K562 (cell line): Measurements from ENCODE around the gene MALRD1. TPM values are rescaled to one million over a fixed set of nuclear protein-coding genes. Genes with fewer than 3 reads are reported as not detected.

Experiments used
- ATAC-seq: fragments of 200-7000 bp; cut with Tn5 transposase; 3 replicates; pipeline ENCODE4 v1.9.1; 2020; ENCODE audit warnings: moderate library complexity
- BruUV-seq: library from RNA; stranded (reverse); fragments of 400-500 nt; replicated peaks from 2 replicates; lab custom pipeline; 2021; lab: Mats Ljungman, UMichigan
- CTCF ChIA-PET: fragments of 300-600 bp; formaldehyde crosslinking; extraction: SDS; loops from one replicate; lab custom pipeline; 2021; ENCODE audit warnings: low intra/inter-chr PET ratio; lab: Yijun Ruan, JAX
- POLR2A ChIA-PET: fragments of 300-600, 350-650 bp; sonication (Branson Sonifier 250); formaldehyde crosslinking; extraction: SDS; loops from one replicate; lab custom pipeline; 2021; ENCODE audit warnings: antibody characterized with exemption, inconsistent platforms; lab: Yijun Ruan, JAX
- DNase-seq, 4 experiments: peaks; one replicate each; pipeline versions ENCODE4 v3.0.0 to v3.0.0-alpha.2; 2011 to 2018; ENCODE audit warnings: low spot score in 3 of 4, mixed read lengths in 3 of 4; ENCODE audit errors: extremely low read depth in 1 of 4
- FAIRE-seq: peaks from 2 replicates; lab custom pipeline; 2011; peaks lifted over from hg19 to GRCh38; lab: Jason Lieb, UNC
- H2AFZ ChIP-seq: 2 replicates; pipeline ENCODE4 v1.6.0; 2011; ENCODE audit warnings: low read depth, low read length, control low read depth, inconsistent platforms
- H3K27ac ChIP-seq: fragments of 200-600 bp; 3 replicates; pipeline ENCODE4 v1.8.0; 2011; ENCODE audit warnings: low read depth, mild to moderate bottlenecking, control low read depth, inconsistent platforms, low read length, moderate library complexity, mixed read lengths; ENCODE audit errors: extremely low read depth
- H3K27me3 ChIP-seq, 2 experiments: fragments of 300-600 bp in 1 of 2; 2 replicates in 1 of 2; 3 replicates in 1 of 2; pipeline versions ENCODE4 v1.6.0 to v1.8.0; 2011; ENCODE audit warnings: inconsistent platforms in 2 of 2, low read length in 2 of 2, mild to moderate bottlenecking in 1 of 2, mixed read lengths in 1 of 2, moderate library complexity in 1 of 2; ENCODE audit not compliant: control insufficient read depth in 2 of 2, insufficient read depth in 2 of 2
- H3K36me3 ChIP-seq: fragments of 300-600 bp; 3 replicates; pipeline ENCODE4 v1.8.0; 2011; ENCODE audit warnings: mild to moderate bottlenecking, low read length, inconsistent platforms; ENCODE audit not compliant: control insufficient read depth, insufficient read depth
- H3K4me1 ChIP-seq, 2 experiments: fragments of 200-600 bp in 1 of 2; replicated peaks in 1 of 2; 2 replicates in 1 of 2; 3 replicates in 1 of 2; pipeline versions ENCODE4 v1.5.1 to v1.8.0; 2011; ENCODE audit warnings: inconsistent platforms in 2 of 2, low read length in 2 of 2, mild to moderate bottlenecking in 1 of 2, mixed read lengths in 1 of 2, moderate library complexity in 1 of 2; ENCODE audit not compliant: control insufficient read depth in 2 of 2, insufficient read depth in 2 of 2
- H3K4me2 ChIP-seq: 2 replicates; pipeline ENCODE4 v1.6.1; 2011; ENCODE audit warnings: low read length, control low read depth, inconsistent platforms, mixed read lengths; ENCODE audit not compliant: insufficient read depth
- H3K4me3 ChIP-seq: fragments of 200-600 bp; sonication (generic), shearing (Covaris generic); 2 replicates; pipeline ENCODE4 v1.5.1; 2016; ENCODE audit warnings: control low read depth, inconsistent platforms
- H3K79me2 ChIP-seq: fragments of 200-600 bp; 3 replicates; pipeline ENCODE4 v1.8.0; 2011; ENCODE audit warnings: low read length, inconsistent platforms; ENCODE audit not compliant: control insufficient read depth, insufficient read depth
- H3K9ac ChIP-seq, 2 experiments: 2 replicates each; pipeline versions ENCODE4 v1.6.0 to v1.6.1; 2011; ENCODE audit warnings: low read depth in 2 of 2, low read length in 2 of 2, control low read depth in 1 of 2, inconsistent platforms in 1 of 2, mild to moderate bottlenecking in 1 of 2, mixed read lengths in 1 of 2; ENCODE audit not compliant: insufficient read depth in 1 of 2
- H3K9me1 ChIP-seq: one replicate; pipeline ENCODE4 v1.6.0; 2011; ENCODE audit warnings: inconsistent platforms, mild to moderate bottlenecking, low read length, moderate library complexity; ENCODE audit not compliant: control insufficient read depth, insufficient read depth
- H3K9me3 ChIP-seq: replicated peaks from 2 replicates; pipeline ENCODE4 v1.5.1; 2011; ENCODE audit warnings: low read depth, low read length, inconsistent platforms; ENCODE audit not compliant: control insufficient read depth, insufficient read depth
- H4K20me1 ChIP-seq: replicated peaks from 2 replicates; pipeline ENCODE4 v1.6.1; 2011; ENCODE audit warnings: low read length, inconsistent platforms, mixed read lengths; ENCODE audit not compliant: control insufficient read depth, insufficient read depth
- CHD2 ChIP-seq: IDR thresholded peaks from 2 replicates; pipeline ENCODE4 v1.6.1; 2011; ENCODE audit warnings: low read depth, low read length
- HCFC1 ChIP-seq: IDR thresholded peaks from 2 replicates; pipeline ENCODE4 v1.6.1; 2012; ENCODE audit warnings: low read depth, low read length, improper control_type of control experiment
- ID3 ChIP-seq, 2 experiments: fragments of 250-450 bp in 1 of 2; fragments of 450-650 bp in 1 of 2; sonication (Bioruptor Pico) in 1 of 2; IDR thresholded peaks; 2 replicates each; pipeline versions ENCODE4 v1.6.1 to v1.8.0; 2016 to 2021; ENCODE audit warnings: mild to moderate bottlenecking in 2 of 2, moderate library complexity in 2 of 2, missing compliant biosample characterization in 1 of 2, missing genetic modification characterization in 1 of 2
- MNT ChIP-seq, 2 experiments: fragments of 450-650 bp; conservative IDR thresholded peaks; 2 replicates each; pipeline ENCODE4 v1.6.1; 2017; ENCODE audit warnings: mild to moderate bottlenecking in 2 of 2, moderate library complexity in 2 of 2
- MTA3 ChIP-seq: fragments of 450-650 bp; formaldehyde crosslinking; IDR thresholded peaks from 2 replicates; pipeline ENCODE4 v1.6.1; 2017; ENCODE audit warnings: mild to moderate bottlenecking, borderline replicate concordance
- NR3C1 ChIP-seq: sonication (generic); formaldehyde crosslinking; IDR thresholded peaks from 2 replicates; pipeline ENCODE4 v1.8.1; 2022; ENCODE audit warnings: missing genetic modification reagents
- POLR2AphosphoS5 ChIP-seq: IDR thresholded peaks from 2 replicates; pipeline ENCODE4 v1.6.1; 2011; ENCODE audit warnings: mild to moderate bottlenecking, low read depth, low read length, moderate library complexity; ENCODE audit not compliant: control insufficient read depth, insufficient read depth
- RBFOX2 ChIP-seq: fragments of 200-400 bp; formaldehyde crosslinking; IDR thresholded peaks from 2 replicates; pipeline ENCODE4 v1.6.1; 2017; ENCODE audit warnings: low read depth, mild to moderate bottlenecking, low read length, moderate library complexity
- TAL1 ChIP-seq: fragments of 450-650 bp; IDR thresholded peaks from 2 replicates; pipeline ENCODE4 v1.6.1; 2016; ENCODE audit warnings: mild to moderate bottlenecking
- TFE3 ChIP-seq: fragments of 450-650 bp; formaldehyde crosslinking; IDR thresholded peaks from 2 replicates; pipeline ENCODE4 v1.4.0; 2020; ENCODE audit warnings: mild to moderate bottlenecking, mixed read lengths
- ZEB2 ChIP-seq: fragments of 450-650 bp; IDR thresholded peaks from 2 replicates; pipeline ENCODE4 v1.6.1; 2016
- ZNF217 ChIP-seq: sonication (generic); formaldehyde crosslinking; IDR thresholded peaks from 2 replicates; pipeline ENCODE4 v1.8.0; 2022; ENCODE audit warnings: mild to moderate bottlenecking, missing genetic modification reagents
- ZNF311 ChIP-seq: fragments of 250-450 bp; sonication (Bioruptor Pico); IDR thresholded peaks from 2 replicates; pipeline ENCODE4 v1.4.0; 2020; ENCODE audit warnings: mild to moderate bottlenecking, moderate library complexity
- ZNF449 ChIP-seq: fragments of 250-450 bp; sonication (Bioruptor Pico); IDR thresholded peaks from 2 replicates; pipeline ENCODE4 v1.8.0; 2022; ENCODE audit warnings: moderate library complexity, mild to moderate bottlenecking, inconsistent platforms
- ZNF639 ChIP-seq, 2 experiments: fragments of 200-800 bp in 1 of 2; sonication (Bioruptor generic) in 1 of 2; sonication (generic) in 1 of 2; formaldehyde crosslinking in 1 of 2; IDR thresholded peaks in 1 of 2; conservative IDR thresholded peaks in 1 of 2; 2 replicates each; pipeline versions ENCODE4 v1.5.0 to v1.6.1; 2016 to 2020; ENCODE audit warnings: missing compliant biosample characterization in 1 of 2, missing genetic modification characterization in 1 of 2, missing genetic modification reagents in 1 of 2
- ZNF785 ChIP-seq: fragments of 250-450 bp; sonication (Bioruptor Pico); IDR thresholded peaks from 2 replicates; pipeline ENCODE4 v1.4.0; 2020; ENCODE audit warnings: mild to moderate bottlenecking
- WGBS: fragments of 100-300 bp; shearing (Covaris generic); methylation state at CpG from one replicate; pipeline ENCODE4 v1.1.6; 2016; ENCODE audit warnings: low coverage, mixed read lengths; ENCODE audit not compliant: insufficient coverage; ENCODE audit errors: missing lambda C conversion rate; 5-methylcytosine and 5-hydroxymethylcytosine counted together
- in situ Hi-C: fragments of 300-500 bp; cut with MboI; formaldehyde crosslinking; loops from 4 replicates; pipeline ENCODE4 v1.15.0; 2018; ENCODE audit warnings: inconsistent platforms, mixed read lengths
- intact Hi-C: fragments of 100-400 bp; cut with micrococcal nuclease; formaldehyde crosslinking; loops from 2 replicates; pipeline ENCODE4 v1.14.2; 2022
- polyA plus RNA-seq, 8 experiments: library from polyadenylated mRNA; depleted of rRNA in 4 of 8; stranded (reverse) in 5 of 8; unstranded in 3 of 8; fragments of >200 nt; fragmentation: Nextera tagmentation in 2 of 8; fragmentation: Illumina TruSeq in 1 of 8; extraction: Ambion mirVana in 2 of 8; extraction: Trizol in 1 of 8; gene quantifications; 2 replicates each; pipeline versions ENCODE4 v1.2.1 to v1.2.3, GENCODE V29; 2011 to 2014; ENCODE audit warnings: inconsistent platforms in 1 of 8, missing spikeins in 1 of 8
- total RNA-seq, 7 experiments: library from RNA; depleted of rRNA in 6 of 7; stranded (reverse); fragments of >200 nt in 6 of 7; fragmentation: Illumina TruSeq in 2 of 7; extraction: Trizol in 2 of 7; gene quantifications; 2 replicates each; pipeline versions ENCODE4 v1.2.1 to v1.2.3, GENCODE V29; 2011 to 2021; ENCODE audit warnings: low replicate concordance in 1 of 7

Gene MALRD1
- total and polyA plus RNA-seq, 9 of the 15 experiments (the other 6 are each of a cell fraction or from before 2014, with no cell fraction given), result not detected

- no peaks in the 10 kb centered on the region for H3K27me3 ChIP-seq
- DNase-seq (no peak), FAIRE-seq (no peak), ATAC-seq (no peak)
- ChIA-PET POLR2A (no interaction called here), CTCF (interaction anchor here (0.6 kb wide), 1 partner anchor 18 kb away, joined by 5 read pairs; no protein-coding TSS in a partner anchor)
- no peaks in the 10 kb centered on the region for H3K9me1 ChIP-seq
- H3K4me2 ChIP-seq, result no peak overlapping the region
- BruUV-seq, result no TSS peak
- no peaks in the 10 kb centered on the region for H3K4me1 ChIP-seq
- H3K9me3 ChIP-seq, result no peaks in the 10 kb centered on the region
- no peak overlapping the region for H3K9ac ChIP-seq
- WGBS, result 0% methylated on average over 1 of the region's 1 CpG
- no peaks in the 10 kb centered on the region for H4K20me1 ChIP-seq
- in situ Hi-C loops (no loop called here), intact Hi-C loops (no loop called here)
- H3K36me3 ChIP-seq, result no peaks in the 10 kb centered on the region
- no peak overlapping the region for H3K4me3 ChIP-seq
- H2AFZ ChIP-seq, result no peak overlapping the region
- no peaks in the 10 kb centered on the region for H3K79me2 ChIP-seq
- no peak overlapping the region for H3K27ac ChIP-seq
- TF ChIP-seq ZEB2, result no peak
- no peak for TF ChIP-seq POLR2AphosphoS5
- no peak for TF ChIP-seq ZNF639 (CRISPR knock-in tag; conservative IDR thresholded peaks at IDR 0.05 in 1 of 2, IDR thresholded peaks at IDR 0.05 in 1 of 2)
- TF ChIP-seq CHD2, result no peak
- no peak for TF ChIP-seq RBFOX2
- TF ChIP-seq TFE3 (CRISPR knock-in tag), result no peak
- no peak for TF ChIP-seq ZNF785
- TF ChIP-seq MNT (conservative IDR thresholded peaks at IDR 0.05), result no peak
- no peak for TF ChIP-seq ZNF449
- TF ChIP-seq NR3C1 (CRISPR knock-in tag), result no peak
- TF ChIP-seq ID3 (CRISPR knock-in tag; IDR thresholded peaks at IDR 0.05), result no peak
- no peak for TF ChIP-seq ID3 (tag; IDR thresholded peaks at IDR 0.05)
- TF ChIP-seq ZNF311 (CRISPR knock-in tag), result no peak
- TF ChIP-seq MTA3, result no peak
- no peak for TF ChIP-seq ZNF217
- TF ChIP-seq TAL1, result no peak
- no peak for TF ChIP-seq HCFC1
Observed at GRCh38 chr10:19469521-19469920, 420.9 kb downstream of the MALRD1 start.
